Right lobe of liver (tissue), 6 donors: Measurements from ENCODE around the gene MPZL2. TPM values are rescaled to one million over a fixed set of nuclear protein-coding genes. Genes with fewer than 3 reads are reported as not detected.

Source experiments
- ATAC-seq, 4 donors: fragments of 200-7000 bp; cut with Tn5 transposase; one replicate each; pipeline ENCODE4 v1.9.1; 2020; ENCODE audit warnings: mild to moderate bottlenecking in 4 of 4, moderate library complexity in 4 of 4
- DNase-seq, 3 donors: peaks; one replicate each; pipeline ENCODE4 v3.0.0-alpha.2; 2020
- H3K27ac ChIP-seq, 3 donors: fragments of 200-600 bp; one replicate each; pipeline ENCODE4 v1.8.0; 2022
- H3K27me3 ChIP-seq, 2 donors: fragments of 200-600 bp; one replicate each; pipeline ENCODE4 v1.8.0; 2022
- H3K36me3 ChIP-seq, 4 donors: fragments of 200-600 bp; sonication (generic) in 1 of 4; one replicate each; pipeline versions ENCODE4 v1.5.1 to v1.8.0; 2017 to 2022; ENCODE audit warnings: control low read depth in 1 of 4
- H3K4me1 ChIP-seq, 4 donors: fragments of 200-600 bp; sonication (generic) in 1 of 4; one replicate each; pipeline versions ENCODE4 v1.5.1 to v1.8.0; 2017 to 2022; ENCODE audit warnings: control low read depth in 1 of 4
- H3K4me3 ChIP-seq, 3 donors: fragments of 200-600 bp; one replicate each; pipeline ENCODE4 v1.8.0; 2022
- H3K9me3 ChIP-seq, 4 donors: fragments of 200-600 bp; sonication (generic) in 1 of 4; one replicate each; pipeline versions ENCODE4 v1.5.1 to v1.8.0; 2017 to 2022; ENCODE audit warnings: control low read depth in 1 of 4
- CTCF ChIP-seq, 4 donors: fragments of 200-600 bp in 3 of 4; fragments of 450-650 bp in 1 of 4; IDR thresholded peaks; one replicate each; pipeline versions ENCODE4 v1.5.1 to v1.8.0; 2016 to 2022; ENCODE audit warnings: antibody characterized with exemption in 4 of 4, mild to moderate bottlenecking in 2 of 4
- POLR2A ChIP-seq: fragments of 450-650 bp; IDR thresholded peaks from one replicate; pipeline ENCODE4 v1.6.1; 2017; ENCODE audit warnings: antibody characterized with exemption, mild to moderate bottlenecking
- WGBS: methylation state at CpG from one replicate; pipeline ENCODE4 v1.1.6; 2018; ENCODE audit warnings: low coverage, low lambda C conversion rate; ENCODE audit not compliant: insufficient coverage; ENCODE audit errors: missing lambda C conversion rate; 5-methylcytosine and 5-hydroxymethylcytosine counted together
- intact Hi-C, 2 donors: fragments of 100-400 bp; cut with DNase I; formaldehyde crosslinking; loops; one replicate each; pipeline versions ENCODE4 v1.11.2 to v1.14.1; 2022
- small RNA-seq, 2 experiments: library from RNA; depleted of rRNA; stranded (forward); fragments of <200 nt; gene quantifications; one replicate each; pipeline ENCODE3, GENCODE V24; 2016
- total RNA-seq, 6 experiments: library from RNA; depleted of rRNA in 2 of 6; stranded (reverse); fragments of >200 nt in 2 of 6; fragmentation: NEBNext Ultra II Directional in 3 of 6; extraction: Animal tissue kit (Norgen Biotek cat#: 25700) in 3 of 6; gene quantifications; one replicate each; pipeline versions ENCODE4 v1.1.0 to v1.2.4, GENCODE V29; 2016 to 2023
- donor health status: DM: no; HTN: yes; CAD: no.
- donor health status: DM: no; HTN: no; CAD: no.
- donor health status: DM: no; HTN: no; CAD: no.
- donor health status: DM: no; HTN: yes; CAD: no.
- donor health status: DM: no; HTN: yes; CAD: no.

Gene MPZL2
- total RNA-seq, 6 experiments from 2014 or later = 13.0 to 32.4 (median 21.2) TPM

GRCh38 chr11:118206391-118207031 lies 57.6 kb downstream of the MPZL2 start:
- DNase-seq (no peak), ATAC-seq (peak in 1 of 4 donors; percentile 2)
- no peak overlapping the region for H3K4me3 ChIP-seq
- H3K27me3 ChIP-seq = no peaks in the 10 kb centered on the region
- H3K4me1 ChIP-seq = peaks cover 0 to 31% (median 10%) of the 10 kb centered on the region in 4 donors
- H3K27ac ChIP-seq = no peak overlapping the region
- H3K36me3 ChIP-seq = no peaks in the 10 kb centered on the region
- H3K9me3 ChIP-seq = no peaks in the 10 kb centered on the region
- 44% methylated on average over 1 of the region's 1 CpG for WGBS
- TF ChIP-seq POLR2A = no peak
- TF ChIP-seq CTCF (IDR thresholded peaks at IDR 0.05) = no peak
- intact Hi-C loops = no loop called here

GRCh38 chr11:118205606-118206378 lies 58.3 kb downstream of the MPZL2 start:
- Histone ChIP-seq H3K36me3 (no peaks in the 10 kb centered on the region), H3K9me3 (no peaks in the 10 kb centered on the region), H3K4me1 (peaks cover 0 to 28% (median 10%) of the 10 kb centered on the region in 4 donors), H3K27me3 (no peaks in the 10 kb centered on the region), H3K27ac (no peak overlapping the region), H3K4me3 (no peak overlapping the region)
- ATAC-seq = peak in 2 of 4 donors; percentile 11 to 16
- TF ChIP-seq POLR2A = no peak
- TF ChIP-seq CTCF (IDR thresholded peaks at IDR 0.05) = no peak
- 88% methylated on average over 8 of the region's 9 CpGs for WGBS
- intact Hi-C loops = no loop called here
- DNase-seq = no peak

Small RNAs within 50 kb of the gene (small RNA-seq; reads per million reads assigned to genes)
- 0 reads per million in 2 experiments for gene HSPE1P18

Other genes starting within 250 kb of the MPZL2 start
- under 1 TPM in 2 of 6 experiments, not detected in 4; 0.35 to 0.51 TPM for gene TMPRSS4, start 187.2 kb downstream of the MPZL2 start, total RNA-seq
- gene SMIM35, start 177.3 kb downstream of the MPZL2 start, total RNA-seq = not detected
- gene SCN4B, start 111.5 kb downstream of the MPZL2 start, total RNA-seq = under 1 TPM; 0.11 to 0.30 (median 0.23) TPM
- gene SCN2B, start 87.7 kb downstream of the MPZL2 start, total RNA-seq = not detected
- gene JAML, start 39.3 kb downstream of the MPZL2 start, total RNA-seq = 1 to 10 TPM; 1.5 to 9.1 (median 3.2) TPM
- gene MPZL3, start 11.9 kb downstream of the MPZL2 start, total RNA-seq = 1 to 10 TPM; 2.7 to 9.3 (median 6.8) TPM
- 1 to 10 TPM in 2 of 6 experiments, under 1 TPM in 4; 0.55 to 1.5 (median 0.90) TPM for gene CD3E, start 40.4 kb upstream of the MPZL2 start, total RNA-seq
- gene CD3D, start 78.4 kb upstream of the MPZL2 start, total RNA-seq = under 1 TPM in 4 of 6 experiments, not detected in 2; 0.64 to 0.98 (median 0.89) TPM
- 1 to 10 TPM in 1 of 6 experiments, under 1 TPM in 5; 0.27 to 1.7 (median 0.36) TPM for gene CD3G, start 80.0 kb upstream of the MPZL2 start, total RNA-seq
- gene UBE4A, start 95.3 kb upstream of the MPZL2 start, total RNA-seq = 10 to 100 TPM; 25.5 to 36.9 (median 28.5) TPM
- 100 to 1,000 TPM in 1 of 6 experiments, 10 to 100 TPM in 5; 32.6 to 127 (median 89.5) TPM for gene ATP5MG, start 137.3 kb upstream of the MPZL2 start, total RNA-seq
- gene KMT2A, start 172.2 kb upstream of the MPZL2 start, total RNA-seq = 10 to 100 TPM; 15.5 to 24.9 (median 19.5) TPM